Fibroblast of the aortic adventitia (primary cell): ENCODE measurements around the gene ZNF354B. TPM values are rescaled to one million over a fixed set of nuclear protein-coding genes. Genes with fewer than 3 reads are reported as not detected.

Experiments
- DNase-seq: peaks from one replicate; pipeline ENCODE4 v3.0.0-alpha.2; 2010; ENCODE audit warnings: low read depth
- H3K4me3 ChIP-seq: 2 replicates; pipeline ENCODE4 v1.5.1; 2011; ENCODE audit warnings: low read depth, mild to moderate bottlenecking, control low read depth, low read length, moderate library complexity
- total RNA-seq: library from RNA; depleted of rRNA; stranded (reverse); fragments of >200 nt; gene quantifications from 2 replicates; pipeline ENCODE4 v1.2.3, GENCODE V29; 2012; ENCODE audit warnings: low replicate concordance
- TF ChIP-seq, protein P1 (sequence below): IDR thresholded peaks from 2 replicates; pipeline ENCODE4 v1.5.1; 2011; ENCODE audit warnings: mild to moderate bottlenecking, low read length, control low read depth, inconsistent platforms; ENCODE audit not compliant: insufficient read depth

ZNF354B gene
- 9.8 and 19.6 TPM in 2 replicates for total RNA-seq

DNA sequence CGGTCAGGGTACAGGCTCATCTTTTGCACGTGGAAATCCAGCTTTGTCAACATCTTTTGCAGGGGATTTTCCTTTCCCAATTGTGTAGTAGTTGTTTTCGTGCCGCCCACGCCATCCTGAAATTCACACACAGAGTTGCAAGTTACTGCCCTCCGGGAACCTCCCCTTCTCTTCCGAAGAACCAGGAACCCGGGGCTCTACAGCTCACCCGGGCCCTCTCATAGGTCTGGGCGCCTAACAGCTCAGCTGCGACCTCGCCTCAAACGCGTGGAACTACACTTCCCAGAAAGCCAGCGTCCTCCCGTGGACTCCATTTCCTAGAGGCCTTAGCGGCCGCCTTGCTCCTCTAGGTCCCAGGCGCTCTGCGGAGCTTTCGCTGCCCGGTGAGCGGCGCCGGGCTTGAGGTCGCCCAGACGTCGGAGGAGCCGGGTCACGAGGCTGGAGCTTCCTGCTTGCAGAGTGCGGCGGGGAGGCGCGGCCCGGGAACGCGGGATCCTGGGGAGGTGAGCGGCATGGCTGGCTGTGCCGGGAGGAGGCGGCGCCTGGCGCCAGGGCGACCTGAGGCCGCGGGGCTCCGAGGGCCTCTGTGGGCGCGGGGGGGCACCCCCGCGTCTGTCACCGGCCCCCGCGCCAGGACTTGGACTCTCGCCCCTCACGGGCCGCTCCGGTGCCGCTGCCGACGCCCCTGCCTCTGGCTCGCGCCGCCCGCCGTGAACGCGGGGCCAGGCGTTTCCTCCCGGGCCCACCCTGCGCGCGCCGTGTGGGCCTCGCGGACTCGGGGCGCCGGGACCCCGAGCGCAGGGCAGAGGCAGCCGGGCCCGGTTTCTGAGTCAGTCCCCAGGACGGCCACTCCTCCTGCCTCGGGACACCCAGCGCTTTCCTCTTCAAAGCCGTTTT lies at the start of gene ZNF354B:
Gene ZNF354B, plus strand, starts transcription at position 329 of the 897 bp plus-strand sequence. CDS start 1,095 bp downstream, outside the sequence.
- DNase-seq, result peak; percentile 92
- TF ChIP-seq, protein P1, sequence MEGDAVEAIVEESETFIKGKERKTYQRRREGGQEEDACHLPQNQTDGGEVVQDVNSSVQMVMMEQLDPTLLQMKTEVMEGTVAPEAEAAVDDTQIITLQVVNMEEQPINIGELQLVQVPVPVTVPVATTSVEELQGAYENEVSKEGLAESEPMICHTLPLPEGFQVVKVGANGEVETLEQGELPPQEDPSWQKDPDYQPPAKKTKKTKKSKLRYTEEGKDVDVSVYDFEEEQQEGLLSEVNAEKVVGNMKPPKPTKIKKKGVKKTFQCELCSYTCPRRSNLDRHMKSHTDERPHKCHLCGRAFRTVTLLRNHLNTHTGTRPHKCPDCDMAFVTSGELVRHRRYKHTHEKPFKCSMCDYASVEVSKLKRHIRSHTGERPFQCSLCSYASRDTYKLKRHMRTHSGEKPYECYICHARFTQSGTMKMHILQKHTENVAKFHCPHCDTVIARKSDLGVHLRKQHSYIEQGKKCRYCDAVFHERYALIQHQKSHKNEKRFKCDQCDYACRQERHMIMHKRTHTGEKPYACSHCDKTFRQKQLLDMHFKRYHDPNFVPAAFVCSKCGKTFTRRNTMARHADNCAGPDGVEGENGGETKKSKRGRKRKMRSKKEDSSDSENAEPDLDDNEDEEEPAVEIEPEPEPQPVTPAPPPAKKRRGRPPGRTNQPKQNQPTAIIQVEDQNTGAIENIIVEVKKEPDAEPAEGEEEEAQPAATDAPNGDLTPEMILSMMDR, result peak; percentile 28
- peak within 1 kb of the TSS; percentile 73 for H3K4me3 ChIP-seq

DNA sequence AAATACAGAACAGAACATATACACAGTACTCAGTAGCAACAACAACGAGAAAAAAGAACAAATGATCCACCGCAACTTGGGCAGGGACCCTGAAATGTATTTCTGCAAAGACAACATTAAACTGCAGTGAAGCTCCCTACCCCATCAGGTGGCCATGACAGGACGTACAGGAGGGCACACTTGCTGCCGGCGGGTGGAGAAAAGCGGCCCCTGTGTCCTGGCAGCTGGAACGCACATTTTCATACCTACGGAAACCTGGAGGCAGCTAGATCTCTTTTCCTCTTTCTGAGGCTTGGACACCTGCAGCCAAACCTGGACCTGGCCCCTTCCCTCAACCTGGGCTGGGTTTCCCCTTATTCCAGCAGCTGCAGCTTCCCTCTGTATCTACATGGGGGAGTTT lies 42.2 kb upstream of the ZNF354B start:
- DNase-seq, result no peak
- H3K4me3 ChIP-seq, result no peak overlapping the region
- TF ChIP-seq, protein P1, result no peak

DNA sequence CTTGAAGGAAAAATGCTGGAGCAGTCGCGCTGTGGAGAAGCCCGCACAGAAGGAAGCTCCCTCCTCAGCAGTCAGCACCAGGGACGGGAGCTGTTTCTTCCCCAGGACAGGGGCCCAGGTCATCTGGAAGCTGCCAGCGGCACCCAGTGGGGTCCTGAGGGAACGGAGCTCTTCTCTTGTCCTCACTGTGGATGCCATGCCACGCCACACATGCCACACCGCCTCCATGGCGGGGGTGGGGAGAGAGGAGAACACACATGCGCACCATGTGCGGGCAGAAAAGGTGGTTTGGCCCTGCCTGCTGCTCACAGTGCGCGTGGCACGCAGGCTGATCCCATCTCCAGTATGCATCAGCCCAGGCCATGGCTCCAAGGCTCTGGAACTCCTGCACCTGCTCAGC lies 41.7 kb upstream of the ZNF354B start:
- H3K4me3 ChIP-seq, result no peak overlapping the region
- TF ChIP-seq, protein P1, result no peak
- no peak for DNase-seq

DNA sequence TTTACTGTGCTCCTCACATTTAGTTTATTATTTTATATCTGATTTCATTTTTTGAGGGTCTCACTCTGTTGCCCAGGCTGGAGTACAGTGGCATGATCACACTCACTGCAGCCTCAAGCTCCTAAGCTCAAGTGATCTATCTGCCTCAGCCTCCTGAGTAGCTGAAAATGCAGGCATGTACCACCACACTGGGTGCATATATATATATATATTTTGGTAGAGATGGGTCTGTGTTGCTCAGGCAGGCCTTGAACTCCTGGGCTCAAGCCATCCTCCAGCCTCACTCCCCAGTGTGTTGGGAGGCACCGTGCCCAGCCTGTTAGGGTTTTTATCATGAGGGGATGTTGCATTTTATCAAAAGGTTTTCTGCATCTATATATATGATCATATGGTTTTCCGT lies 39.8 kb upstream of the ZNF354B start:
- TF ChIP-seq, protein P1, result no peak

DNA sequence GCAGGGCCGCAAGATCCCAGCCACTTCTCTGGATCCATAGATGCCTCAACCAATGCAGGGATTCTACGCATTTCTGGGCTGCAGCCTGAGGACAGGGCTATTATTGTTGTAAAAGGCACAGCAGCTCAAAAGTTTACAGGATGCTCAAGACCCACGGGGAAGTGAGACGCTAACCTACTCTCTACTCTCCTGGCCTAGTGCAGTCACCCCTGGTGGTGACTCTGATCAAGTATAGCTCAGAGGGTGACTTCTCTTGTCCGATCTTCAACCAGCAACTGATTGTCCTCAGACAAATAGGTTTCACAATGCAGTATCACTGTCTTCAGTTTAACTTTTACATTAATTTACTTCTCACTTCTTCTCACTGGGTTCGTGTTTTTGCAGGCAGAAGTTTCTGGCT lies 34.3 kb upstream of the ZNF354B start:
- TF ChIP-seq, protein P1, result no peak
- no peak overlapping the region for H3K4me3 ChIP-seq
- no peak for DNase-seq

More for the DNA sequence above, 39.8 kb upstream of the ZNF354B start:
- no peak overlapping the region for H3K4me3 ChIP-seq
- DNase-seq, result no peak

DNA sequence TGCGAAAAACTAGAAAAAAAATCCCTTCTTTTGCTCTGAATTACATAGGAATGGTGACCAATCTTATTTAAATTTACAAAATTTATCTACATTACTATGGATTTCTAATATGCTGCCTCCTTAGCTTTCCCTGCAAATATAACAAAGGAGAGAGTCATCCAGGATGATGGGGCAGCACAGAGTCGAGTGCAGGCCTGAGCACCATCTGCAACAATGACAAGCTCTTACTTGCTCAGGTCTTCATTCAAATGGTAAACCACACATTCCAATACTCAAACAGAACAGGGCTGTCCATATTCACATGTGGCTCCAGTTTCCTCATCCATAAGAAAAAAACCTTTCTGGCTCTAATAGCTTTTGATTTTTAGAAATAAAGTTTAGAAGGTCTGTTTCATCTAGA lies 33.5 kb upstream of the ZNF354B start:
- H3K4me3 ChIP-seq, result no peak overlapping the region
- TF ChIP-seq, protein P1, result no peak
- no peak for DNase-seq
